ENCODE data around the gene TBC1D25.
A peak's percentile ranks its signal among the peaks of the same experiment; 100 is the strongest.

The TBC1D25 gene

GRCh38 chrX:48573690-48574269, 34.3 kb downstream of the TBC1D25 start:
- peak overlapping the region; percentile 91 for H3K9ac ChIP-seq (ENCODE audit: low read depth, low read length)
- peaks cover 21% of the 10 kb centered on the region for H4K20me1 ChIP-seq (ENCODE audit: insufficient read depth, low read length)
- H3K27ac ChIP-seq (ENCODE audit: low read length), result peak overlapping the region; percentile 98
- ATAC-seq (ENCODE audit: insufficient read depth, low read depth) (no peak), DNase-seq (no peak)
- peak overlapping the region; percentile 89 for H2AFZ ChIP-seq (ENCODE audit: low read depth, low read length)
- peaks cover 23% of the 10 kb centered on the region for H3K4me1 ChIP-seq (ENCODE audit: insufficient read depth, low read length)
- H3K4me2 ChIP-seq (ENCODE audit: insufficient read depth, low read length), result peak overlapping the region; percentile 89
- TF ChIP-seq EZH2 (IDR thresholded peaks at IDR 0.05; ENCODE audit: borderline replicate concordance, low read depth, low read length, severe bottlenecking), result no peak
- TF ChIP-seq, protein P1, sequence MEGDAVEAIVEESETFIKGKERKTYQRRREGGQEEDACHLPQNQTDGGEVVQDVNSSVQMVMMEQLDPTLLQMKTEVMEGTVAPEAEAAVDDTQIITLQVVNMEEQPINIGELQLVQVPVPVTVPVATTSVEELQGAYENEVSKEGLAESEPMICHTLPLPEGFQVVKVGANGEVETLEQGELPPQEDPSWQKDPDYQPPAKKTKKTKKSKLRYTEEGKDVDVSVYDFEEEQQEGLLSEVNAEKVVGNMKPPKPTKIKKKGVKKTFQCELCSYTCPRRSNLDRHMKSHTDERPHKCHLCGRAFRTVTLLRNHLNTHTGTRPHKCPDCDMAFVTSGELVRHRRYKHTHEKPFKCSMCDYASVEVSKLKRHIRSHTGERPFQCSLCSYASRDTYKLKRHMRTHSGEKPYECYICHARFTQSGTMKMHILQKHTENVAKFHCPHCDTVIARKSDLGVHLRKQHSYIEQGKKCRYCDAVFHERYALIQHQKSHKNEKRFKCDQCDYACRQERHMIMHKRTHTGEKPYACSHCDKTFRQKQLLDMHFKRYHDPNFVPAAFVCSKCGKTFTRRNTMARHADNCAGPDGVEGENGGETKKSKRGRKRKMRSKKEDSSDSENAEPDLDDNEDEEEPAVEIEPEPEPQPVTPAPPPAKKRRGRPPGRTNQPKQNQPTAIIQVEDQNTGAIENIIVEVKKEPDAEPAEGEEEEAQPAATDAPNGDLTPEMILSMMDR (IDR thresholded peaks at IDR 0.05; ENCODE audit: borderline replicate concordance, extremely low read depth, low read length, poor library complexity, severe bottlenecking), result no peak
- H3K36me3 ChIP-seq (ENCODE audit: insufficient read depth, low read length), result peaks cover 37% of the 10 kb centered on the region
- peak overlapping the region; percentile 5 to 85; a peak in 3 of 4 replicates for H3K4me3 ChIP-seq (ENCODE audit: low read depth in 1 of 2, low read length in 2 of 2)
- no peaks in the 10 kb centered on the region for H3K9me3 ChIP-seq (ENCODE audit: insufficient read depth, low read length, severe bottlenecking)
- no peaks in the 10 kb centered on the region for H3K27me3 ChIP-seq (ENCODE audit: insufficient read depth, low read length, poor library complexity)
- peaks cover 21% of the 10 kb centered on the region for H3K79me2 ChIP-seq (ENCODE audit: insufficient read depth, low read length)

DNA sequence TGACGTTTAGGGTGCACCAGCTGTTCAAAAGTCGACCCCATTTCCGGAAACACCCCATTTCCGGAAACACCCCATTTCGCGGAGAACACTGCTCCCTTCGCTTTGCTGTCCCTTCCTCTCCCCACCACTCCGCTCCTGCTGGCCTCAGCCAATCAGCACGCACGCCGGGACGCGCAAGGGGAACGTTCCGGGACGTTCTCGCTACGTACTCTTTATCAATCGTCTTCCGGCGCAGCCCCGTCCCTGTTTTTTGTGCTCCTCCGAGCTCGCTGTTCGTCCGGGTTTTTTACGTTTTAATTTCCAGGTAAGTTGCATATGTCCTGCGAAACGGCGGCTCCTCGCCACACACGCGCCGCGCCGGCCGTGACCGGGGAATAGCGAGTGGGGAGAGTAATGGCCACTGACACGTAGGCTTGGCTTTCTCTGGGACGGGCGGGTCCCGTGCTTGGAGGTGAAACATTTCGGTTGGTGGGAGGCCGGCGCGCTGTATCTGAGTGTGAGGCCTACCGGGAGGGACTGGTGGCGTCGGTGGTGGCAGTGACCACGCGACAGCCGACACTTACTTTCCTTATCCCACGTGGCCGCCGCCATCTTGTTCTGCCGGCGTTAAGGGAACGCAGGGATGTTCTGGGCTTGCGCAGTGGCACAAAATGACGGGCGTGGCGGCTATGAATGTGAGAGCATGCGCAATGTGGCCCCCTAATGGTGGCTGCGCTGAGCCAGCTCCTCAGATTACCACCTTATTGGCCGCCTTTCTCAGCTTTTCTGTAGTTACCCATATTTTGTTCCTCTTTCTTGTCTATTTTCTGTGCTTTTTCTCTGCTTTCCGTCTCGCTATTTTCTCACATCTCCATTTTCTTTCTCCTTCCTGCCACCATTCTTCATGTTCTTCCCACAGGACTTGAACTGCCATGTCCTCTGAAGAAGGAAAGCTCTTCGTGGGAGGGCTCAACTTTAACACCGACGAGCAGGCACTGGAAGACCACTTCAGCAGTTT, 35.1 kb downstream of the TBC1D25 start, which contains the start of gene RBM3:
Gene RBM3 (plus strand): TSS at position 215 of the 997 bp plus-strand sequence. CDS start 697 bp downstream, at position 912.
- no peaks in the 10 kb centered on the region for H3K27me3 ChIP-seq (ENCODE audit: insufficient read depth, low read length, poor library complexity)
- peak; percentile 95 for ATAC-seq (ENCODE audit: insufficient read depth, low read depth)

GRCh38 chrX:48575642-48576041, 36.1 kb downstream of the TBC1D25 start:
- H3K27me3 ChIP-seq (ENCODE audit: insufficient read depth, low read length, poor library complexity), result no peaks in the 10 kb centered on the region
- TF ChIP-seq, protein P1 (IDR thresholded peaks at IDR 0.05; ENCODE audit: borderline replicate concordance, extremely low read depth, low read length, poor library complexity, severe bottlenecking), result no peak
- no peak for TF ChIP-seq EZH2 (IDR thresholded peaks at IDR 0.05; ENCODE audit: borderline replicate concordance, low read depth, low read length, severe bottlenecking)
- ATAC-seq (ENCODE audit: insufficient read depth, low read depth), result no peak
- peak overlapping the region; percentile 98 for H3K27ac ChIP-seq (ENCODE audit: low read length)
- H3K4me3 ChIP-seq (ENCODE audit: low read depth in 1 of 2, low read length in 2 of 2), result peak overlapping the region; percentile 83 to 85; a peak in 3 of 4 replicates
- H3K9ac ChIP-seq (ENCODE audit: low read depth, low read length), result peak overlapping the region; percentile 91
- H3K9me3 ChIP-seq (ENCODE audit: insufficient read depth, low read length, severe bottlenecking), result no peaks in the 10 kb centered on the region
- peaks cover 21% of the 10 kb centered on the region for H3K79me2 ChIP-seq (ENCODE audit: insufficient read depth, low read length)
- H2AFZ ChIP-seq (ENCODE audit: low read depth, low read length), result no peak overlapping the region
- no peak for DNase-seq
- H3K36me3 ChIP-seq (ENCODE audit: insufficient read depth, low read length), result peaks cover 43% of the 10 kb centered on the region
- peaks cover 23% of the 10 kb centered on the region for H3K4me1 ChIP-seq (ENCODE audit: insufficient read depth, low read length)
- peaks cover 24% of the 10 kb centered on the region for H4K20me1 ChIP-seq (ENCODE audit: insufficient read depth, low read length)
- H3K4me2 ChIP-seq (ENCODE audit: insufficient read depth, low read length), result peak overlapping the region; percentile 89

More for the DNA sequence above, 35.1 kb downstream of the TBC1D25 start, which contains the start of gene RBM3:
- Histone ChIP-seq H3K4me2 (ENCODE audit: insufficient read depth, low read length) (peak within 1 kb of the TSS; percentile 89), H3K4me1 (ENCODE audit: insufficient read depth, low read length) (peaks cover 23% of the 10 kb centered on the region), H3K36me3 (ENCODE audit: insufficient read depth, low read length) (peaks cover 43% of the 10 kb centered on the region), H3K4me3 (ENCODE audit: low read depth in 1 of 2, low read length in 2 of 2) (peak within 1 kb of the TSS; percentile 83 to 85), H3K79me2 (ENCODE audit: insufficient read depth, low read length) (peaks cover 21% of the 10 kb centered on the region), H3K9ac (ENCODE audit: low read depth, low read length) (peak within 1 kb of the TSS; percentile 91), H4K20me1 (ENCODE audit: insufficient read depth, low read length) (peaks cover 24% of the 10 kb centered on the region), H3K9me3 (ENCODE audit: insufficient read depth, low read length, severe bottlenecking) (no peaks in the 10 kb centered on the region), H3K27ac (ENCODE audit: low read length) (peak within 1 kb of the TSS; percentile 98), H2AFZ (ENCODE audit: low read depth, low read length) (peak within 1 kb of the TSS; percentile 89)
- peak; percentile 94 for DNase-seq
- TF ChIP-seq, protein P1 (IDR thresholded peaks at IDR 0.05; ENCODE audit: borderline replicate concordance, extremely low read depth, low read length, poor library complexity, severe bottlenecking), result peak; percentile 52
- TF ChIP-seq EZH2 (IDR thresholded peaks at IDR 0.05; ENCODE audit: borderline replicate concordance, low read depth, low read length, severe bottlenecking), result no peak
